ENCODE measurements around the gene TMEM221. TPM values are rescaled to one million over a fixed set of nuclear protein-coding genes. Genes with fewer than 3 reads are reported as not detected.
"Not testable (repeated sequence)": the region's sequence is repeated elsewhere in the genome, so short reads cannot be mapped to it uniquely, and the experiment has no call there.

The TMEM221 gene
- total RNA-seq, 2 donors from 2014 or later = not detected

- Mint-ChIP-seq H3K9me3 (no peaks in the 10 kb centered on the region), H3K27ac (no peak overlapping the region), H3K4me3 (no peak overlapping the region), H3K4me1 (peaks cover under 1% of the 10 kb centered on the region), H3K36me3 (ENCODE audit: low read depth) (no peaks in the 10 kb centered on the region), H3K27me3 (no peaks in the 10 kb centered on the region)
- no peak for ATAC-seq (replicated peaks)
Measured at GRCh38 chr19:17482877-17483604, 34.6 kb upstream of the TMEM221 start.

- ATAC-seq (replicated peaks) = no peak
- H3K36me3 Mint-ChIP-seq (ENCODE audit: low read depth) = no peaks in the 10 kb centered on the region
- H3K27ac Mint-ChIP-seq = no peak overlapping the region
- no peak overlapping the region for H3K4me3 Mint-ChIP-seq
- H3K27me3 Mint-ChIP-seq = no peaks in the 10 kb centered on the region
- H3K9me3 Mint-ChIP-seq = no peaks in the 10 kb centered on the region
- H3K4me1 Mint-ChIP-seq = no peaks in the 10 kb centered on the region
Measured at GRCh38 chr19:17481986-17482385, 33.5 kb upstream of the TMEM221 start.

DNA sequence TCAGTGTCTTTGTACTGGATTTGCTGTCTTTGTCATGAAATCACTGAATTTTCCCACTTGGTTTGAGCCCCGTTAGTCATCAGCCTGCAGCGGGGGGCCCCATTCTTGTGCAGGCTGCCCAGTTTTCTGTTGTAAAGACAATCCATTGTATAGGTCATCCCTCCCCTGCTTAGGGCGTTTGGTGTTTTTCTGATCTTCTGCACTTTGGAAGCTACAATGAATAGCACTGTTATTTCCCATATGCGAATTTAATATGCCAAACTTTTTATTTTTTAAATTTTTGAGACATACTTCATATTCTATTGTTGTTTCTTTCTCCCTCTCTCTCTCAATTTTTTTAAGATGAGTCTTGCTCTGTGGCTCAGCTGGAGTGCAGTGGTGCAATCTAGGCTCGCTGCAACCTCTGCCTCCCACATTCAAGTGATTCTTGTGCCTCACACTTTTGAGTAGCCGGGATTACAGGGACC is 30.9 kb upstream of the TMEM221 start:
- Mint-ChIP-seq H3K9me3 (no peaks in the 10 kb centered on the region), H3K4me1 (no peaks in the 10 kb centered on the region), H3K4me3 (no peak overlapping the region), H3K27me3 (no peaks in the 10 kb centered on the region), H3K36me3 (ENCODE audit: low read depth) (no peaks in the 10 kb centered on the region), H3K27ac (no peak overlapping the region)
- no peak for ATAC-seq (replicated peaks)

DNA sequence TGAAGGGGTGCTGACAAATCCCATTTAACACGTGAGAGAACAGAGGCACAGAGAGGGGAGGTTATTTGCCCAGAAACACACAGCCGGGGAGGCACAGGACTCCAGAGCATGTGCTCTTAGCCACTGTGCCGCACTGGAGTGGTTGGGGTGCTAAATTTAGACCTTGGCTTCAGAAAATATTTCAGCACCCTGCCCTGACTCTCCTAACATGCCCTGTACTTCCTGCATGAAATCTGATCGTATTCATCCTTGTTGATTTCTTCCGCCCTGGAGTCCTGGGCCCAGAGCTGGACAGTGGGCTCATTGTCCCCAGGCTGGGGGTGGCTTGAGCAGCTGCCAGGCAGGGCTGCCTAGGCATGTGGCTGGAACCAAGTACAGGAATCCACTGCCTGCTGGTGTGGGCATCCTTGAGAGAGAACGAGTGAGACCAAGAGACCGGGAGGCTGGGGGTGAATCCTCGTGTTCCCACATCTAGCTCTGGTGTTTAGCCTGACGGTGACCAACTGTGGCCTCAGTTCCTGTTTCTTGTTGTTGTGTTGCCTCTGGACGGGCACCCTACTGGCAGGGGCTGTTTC is 27.2 kb upstream of the TMEM221 start:
- ATAC-seq (replicated peaks) = no peak
- Mint-ChIP-seq H3K27me3 (no peaks in the 10 kb centered on the region), H3K36me3 (ENCODE audit: low read depth) (no peaks in the 10 kb centered on the region), H3K4me3 (no peak overlapping the region), H3K27ac (no peak overlapping the region), H3K4me1 (peaks cover 5% of the 10 kb centered on the region), H3K9me3 (no peaks in the 10 kb centered on the region)

- not testable (repeated sequence) for H3K4me1 Mint-ChIP-seq; H3K27me3 Mint-ChIP-seq; H3K4me3 Mint-ChIP-seq; H3K36me3 Mint-ChIP-seq (ENCODE audit: low read depth); ATAC-seq (replicated peaks); H3K27ac Mint-ChIP-seq; H3K9me3 Mint-ChIP-seq
Measured at GRCh38 chr19:17475011-17475540, 26.6 kb upstream of the TMEM221 start.

GRCh38 chr19:17473041-17473440 is 24.6 kb upstream of the TMEM221 start:
- peak overlapping the region; percentile 37 for H3K4me3 Mint-ChIP-seq
- H3K9me3 Mint-ChIP-seq = no peaks in the 10 kb centered on the region
- no peaks in the 10 kb centered on the region for H3K36me3 Mint-ChIP-seq (ENCODE audit: low read depth)
- ATAC-seq (replicated peaks) = no peak
- no peak overlapping the region for H3K27ac Mint-ChIP-seq
- no peaks in the 10 kb centered on the region for H3K27me3 Mint-ChIP-seq
- peaks cover 10% of the 10 kb centered on the region for H3K4me1 Mint-ChIP-seq

- Mint-ChIP-seq H3K4me3 (peak overlapping the region; percentile 84), H3K27me3 (no peaks in the 10 kb centered on the region), H3K27ac (peak overlapping the region; percentile 3), H3K36me3 (ENCODE audit: low read depth) (no peaks in the 10 kb centered on the region), H3K4me1 (peaks cover 10% of the 10 kb centered on the region), H3K9me3 (no peaks in the 10 kb centered on the region)
- no peak for ATAC-seq (replicated peaks)
Measured at GRCh38 chr19:17471410-17472125, 23.1 kb upstream of the TMEM221 start.

GRCh38 chr19:17470068-17470841 is 21.8 kb upstream of the TMEM221 start, which contains the start of gene SLC27A1:
Gene SLC27A1 (plus strand): TSS chr19:17470524. CDS start chr19:17470541, 17 bp downstream.
- Mint-ChIP-seq H3K27me3 (no peaks in the 10 kb centered on the region), H3K27ac (peak within 1 kb of the TSS; percentile 61), H3K4me3 (peak within 1 kb of the TSS; percentile 84), H3K36me3 (ENCODE audit: low read depth) (no peaks in the 10 kb centered on the region), H3K9me3 (no peaks in the 10 kb centered on the region), H3K4me1 (peaks cover 10% of the 10 kb centered on the region)
- peak; percentile 91 for ATAC-seq (replicated peaks)

GRCh38 chr19:17469481-17470067 is 21.1 kb upstream of the TMEM221 start:
- Mint-ChIP-seq H3K9me3 (no peaks in the 10 kb centered on the region), H3K4me1 (peaks cover 10% of the 10 kb centered on the region), H3K27ac (peak overlapping the region; percentile 61), H3K36me3 (ENCODE audit: low read depth) (no peaks in the 10 kb centered on the region), H3K27me3 (no peaks in the 10 kb centered on the region), H3K4me3 (peak overlapping the region; percentile 84)
- peak; percentile 84 for ATAC-seq (replicated peaks)

- Mint-ChIP-seq H3K36me3 (ENCODE audit: low read depth) (no peaks in the 10 kb centered on the region), H3K27me3 (no peaks in the 10 kb centered on the region), H3K9me3 (no peaks in the 10 kb centered on the region), H3K27ac (peak overlapping the region; percentile 61), H3K4me1 (peaks cover 10% of the 10 kb centered on the region), H3K4me3 (peak overlapping the region; percentile 84)
- ATAC-seq (replicated peaks) = no peak
Measured at GRCh38 chr19:17469092-17469480, 20.6 kb upstream of the TMEM221 start.

- H3K36me3 Mint-ChIP-seq (ENCODE audit: low read depth) = no peaks in the 10 kb centered on the region
- no peak overlapping the region for H3K27ac Mint-ChIP-seq
Measured at GRCh38 chr19:17468302-17469091, 20.0 kb upstream of the TMEM221 start.

GRCh38 chr19:17467471-17468301 is 19.2 kb upstream of the TMEM221 start:
- no peak overlapping the region for H3K27ac Mint-ChIP-seq
- H3K27me3 Mint-ChIP-seq = no peaks in the 10 kb centered on the region
- peaks cover 10% of the 10 kb centered on the region for H3K4me1 Mint-ChIP-seq
- peak overlapping the region; percentile 84 for H3K4me3 Mint-ChIP-seq
- no peak for ATAC-seq (replicated peaks)
- no peaks in the 10 kb centered on the region for H3K9me3 Mint-ChIP-seq
- no peaks in the 10 kb centered on the region for H3K36me3 Mint-ChIP-seq (ENCODE audit: low read depth)

More at GRCh38 chr19:17468302-17469091, 20.0 kb upstream of the TMEM221 start:
- Mint-ChIP-seq H3K4me1 (peaks cover 10% of the 10 kb centered on the region), H3K9me3 (no peaks in the 10 kb centered on the region), H3K4me3 (peak overlapping the region; percentile 84), H3K27me3 (no peaks in the 10 kb centered on the region)
- ATAC-seq (replicated peaks) = no peak

All from activated T-helper 17 cell treated with anti-CD3 and anti-CD28 coated beads, Interleukin-2, amount 50 U/mL, for 72 hours (primary cell).